T-helper 1 cell treated with Interleukin-12 subunit alpha and Interleukin-12 subunit beta and Interleukin-4 antibody, amounts not matched to agents 30 ng/mL and 1 ng/mL, for 36 hours (primary cell): ENCODE results near the gene CCDC33. TPM values are rescaled to one million over a fixed set of nuclear protein-coding genes. Genes with fewer than 3 reads are reported as not detected.

ENCODE experiments used
- intact Hi-C: fragments of 100-400 bp; cut with micrococcal nuclease; formaldehyde crosslinking; loops from one replicate; pipeline ENCODE4 v1.15.1; 2024
- total RNA-seq: library from RNA; stranded (reverse); gene quantifications from 2 replicates; pipeline ENCODE4 v1.2.3, GENCODE V29; 2022

The CCDC33 gene
- total RNA-seq, 1 donor from 2014 or later, result not detected

DNA sequence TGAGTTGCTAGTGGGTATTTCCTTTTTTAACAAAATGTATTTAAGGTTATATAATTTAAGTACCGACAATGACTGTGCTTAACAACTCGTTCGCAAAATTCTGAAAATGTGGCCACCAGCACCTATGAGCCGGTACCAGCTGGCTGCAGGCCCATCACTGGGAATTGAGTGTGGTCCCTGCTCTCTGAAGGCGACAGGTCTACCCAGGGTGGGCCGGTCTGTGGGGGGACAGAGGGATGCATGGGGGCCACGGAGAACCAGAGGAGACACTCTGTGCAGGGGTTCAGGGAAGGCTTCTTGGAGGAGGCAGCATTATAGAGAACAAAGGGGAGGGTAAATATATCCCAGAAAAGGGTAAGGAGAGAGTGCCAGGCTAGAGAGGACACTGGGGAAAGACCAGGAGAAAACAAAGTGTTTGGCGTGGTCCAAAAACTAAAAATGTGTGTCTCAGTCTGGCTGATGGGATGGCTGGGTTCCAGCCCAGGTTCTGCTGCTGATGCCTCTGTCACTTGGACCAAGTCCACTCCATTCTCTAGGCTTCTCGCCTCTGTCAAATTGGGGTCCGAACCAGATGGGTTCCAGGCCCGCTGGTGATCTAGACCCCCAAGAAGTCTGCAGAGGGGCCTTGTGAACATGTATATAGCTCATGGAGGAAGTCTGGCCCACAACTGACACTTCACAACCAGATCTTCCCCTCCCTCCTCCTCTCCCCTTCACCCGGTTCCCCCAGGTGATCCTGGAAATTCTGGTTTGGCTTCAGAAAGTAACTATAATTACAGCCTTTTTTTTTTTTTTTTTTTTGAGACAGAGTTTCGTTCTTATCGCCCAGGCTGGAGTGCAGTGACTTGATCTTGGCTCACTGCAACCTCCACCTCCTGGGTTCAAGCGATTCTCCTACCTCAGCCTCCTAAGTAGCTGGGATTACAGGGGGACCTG lies 142.0 kb downstream of the CCDC33 start:
- intact Hi-C loops, result no loop called here

DNA sequence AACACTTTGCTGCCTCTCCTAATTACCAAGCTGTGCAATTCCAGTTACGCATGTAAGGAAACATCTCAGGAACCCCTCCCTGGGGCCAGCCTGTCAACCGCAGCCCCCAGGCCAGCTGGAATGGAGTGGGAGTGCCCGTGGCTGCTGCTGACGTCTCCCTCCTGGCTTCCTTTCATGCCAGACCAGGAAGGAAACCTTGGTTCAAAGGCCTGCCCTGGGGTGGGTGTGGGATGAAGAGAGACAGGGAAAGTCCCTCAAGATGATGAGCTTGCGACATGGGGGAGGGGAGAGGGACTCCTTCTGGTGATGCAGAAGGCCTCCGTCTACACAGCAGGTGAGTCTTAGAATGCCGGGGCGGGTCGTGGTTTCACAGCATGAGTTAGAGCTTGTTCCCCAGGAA lies 142.7 kb downstream of the CCDC33 start:
- intact Hi-C loops, result no loop called here

DNA sequence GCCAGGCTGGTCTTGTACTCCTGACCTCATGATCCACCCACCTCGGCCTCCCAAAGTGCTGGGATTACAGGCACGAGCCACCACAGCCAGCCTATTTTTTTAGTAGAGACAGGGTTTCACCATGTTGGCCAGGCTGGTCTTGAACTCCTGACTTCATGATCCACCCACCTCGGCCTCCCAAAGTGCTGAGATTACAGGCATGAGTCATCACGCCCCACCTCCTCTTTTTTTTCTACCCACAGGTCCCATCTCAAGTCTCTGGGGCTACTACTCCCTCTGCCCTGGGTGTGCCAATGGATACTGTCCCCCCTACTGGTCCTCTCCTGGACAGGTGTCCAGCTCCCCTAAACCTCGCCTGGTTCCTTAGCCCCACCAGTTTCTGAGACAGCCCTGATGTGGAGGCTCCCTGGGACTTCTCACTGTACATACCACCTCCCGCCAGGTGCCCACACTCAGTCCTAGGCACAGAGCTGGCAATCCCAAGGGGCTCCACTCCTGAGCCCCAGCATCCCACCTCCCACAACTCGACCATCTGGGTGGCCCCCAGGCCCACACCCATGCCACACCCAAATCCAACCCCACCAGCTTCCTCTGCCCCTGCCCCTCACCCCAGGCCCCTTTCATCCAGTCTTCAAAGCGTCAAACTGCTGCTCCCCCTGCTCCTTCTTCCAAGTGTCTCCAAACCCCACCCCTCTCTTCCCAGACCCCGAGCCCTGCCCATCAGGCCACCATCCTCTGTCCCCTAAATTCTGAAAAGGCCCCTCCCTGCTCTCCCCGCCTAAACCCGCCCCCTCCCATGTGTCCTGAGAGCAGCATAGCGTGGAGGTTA lies 144.4 kb downstream of the CCDC33 start:
- intact Hi-C loops, result no loop called here

DNA sequence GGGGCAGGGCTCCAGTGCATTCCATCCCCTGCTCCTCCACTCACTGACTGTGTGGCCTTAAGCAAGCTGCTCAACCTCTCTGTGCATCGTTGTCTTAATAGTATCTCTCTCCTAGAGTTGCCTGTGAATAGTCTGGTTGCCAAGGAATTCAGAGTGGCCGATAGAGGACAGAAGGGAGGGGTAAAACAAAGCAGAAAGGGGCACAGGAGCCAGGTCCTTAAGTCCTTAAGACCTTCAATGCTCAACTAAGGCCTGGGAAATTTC lies 145.0 kb downstream of the CCDC33 start:
- intact Hi-C loops, result no loop called here

DNA sequence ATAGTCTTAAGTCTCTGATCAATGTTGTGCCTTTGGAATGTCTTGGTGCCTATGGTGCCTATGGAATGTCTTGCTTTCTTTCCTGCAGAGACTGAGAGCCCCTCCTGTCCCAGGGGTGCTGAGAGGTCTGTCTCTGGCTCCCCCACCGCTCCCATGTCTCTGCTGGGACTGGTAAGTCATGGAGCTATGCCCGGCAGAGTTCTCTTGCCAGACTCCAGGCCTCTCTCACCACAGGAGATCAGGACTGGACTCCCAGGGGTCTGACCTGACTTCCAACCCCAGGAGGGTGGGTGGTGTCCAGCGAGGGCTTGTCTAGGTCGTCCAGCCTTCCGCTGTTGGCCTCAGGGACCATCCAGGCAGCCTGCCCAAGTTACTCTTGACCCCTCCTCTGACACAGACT lies 145.4 kb downstream of the CCDC33 start:
- intact Hi-C loops, result no loop called here

DNA sequence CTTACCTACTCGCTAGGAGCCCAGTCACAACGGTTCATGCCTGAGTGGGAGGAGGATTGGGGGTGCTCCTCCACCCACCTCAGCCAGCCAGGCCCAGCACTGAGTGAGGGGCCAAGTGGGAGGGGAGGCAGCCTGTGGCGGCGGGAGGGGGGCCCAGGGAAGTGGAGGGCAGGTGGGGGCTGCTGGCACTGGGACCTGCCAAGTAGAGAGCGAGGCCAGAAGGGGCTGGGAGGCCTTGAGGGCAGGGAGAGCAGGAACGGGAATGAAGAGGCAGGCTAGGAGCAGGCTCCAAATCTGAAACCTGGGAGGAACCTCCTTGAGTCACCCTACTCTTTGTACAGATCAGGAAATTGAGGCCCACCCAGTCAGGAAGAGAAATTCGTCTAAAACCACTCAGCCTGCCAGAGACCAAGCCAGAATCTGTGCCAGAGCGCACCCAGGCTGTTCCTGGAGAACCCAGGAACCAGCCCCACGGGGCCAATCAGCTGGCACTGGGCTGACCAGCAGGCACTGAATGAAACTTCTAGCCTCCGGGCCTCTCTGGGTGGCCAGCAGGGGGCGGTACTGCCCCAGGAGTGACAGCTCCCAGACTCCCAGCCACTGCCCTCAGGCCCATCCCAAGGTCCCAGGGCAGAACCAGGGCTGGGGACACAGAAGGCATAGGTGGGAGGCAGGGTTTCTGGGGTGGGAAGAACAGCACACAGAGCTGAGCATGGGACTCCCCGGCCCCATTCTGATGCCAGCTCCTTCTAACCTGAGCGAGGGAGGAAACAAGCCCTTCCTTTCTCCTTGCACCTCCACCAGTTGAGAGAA lies 146.1 kb downstream of the CCDC33 start:
- intact Hi-C loops, result loop anchor here (1.0 to 2.0 kb wide), 3 partner anchors 56 to 107 kb away; partner anchors contain the start of gene UBL7

- intact Hi-C loops, result loop anchor here (1.0 to 2.0 kb wide), 3 partner anchors 8 to 106 kb away; partner anchors contain the start of gene UBL7
Observed at GRCh38 chr15:74383286-74383685, 147.2 kb downstream of the CCDC33 start.

GRCh38 chr15:74383695-74384565 lies 147.8 kb downstream of the CCDC33 start:
- intact Hi-C loops, result loop anchor here (1.0 to 2.0 kb wide), 3 partner anchors 9 to 105 kb away; partner anchors contain the start of gene UBL7

DNA sequence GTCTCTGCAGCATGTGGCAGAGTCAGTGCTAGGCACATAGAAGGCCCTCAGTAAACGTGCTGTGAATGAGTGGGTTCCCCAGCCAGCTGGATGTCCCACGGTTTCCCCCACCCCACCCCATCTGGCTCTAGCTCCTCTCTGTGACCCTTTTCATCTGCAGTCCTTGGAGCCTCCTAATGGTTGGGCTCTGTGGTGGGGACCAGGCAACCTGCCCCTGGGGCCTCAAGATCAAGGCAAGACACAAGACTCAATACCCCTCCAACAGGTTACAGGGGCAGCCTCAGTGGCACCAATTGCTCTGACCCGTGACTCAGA lies 148.4 kb downstream of the CCDC33 start:
- intact Hi-C loops, result no loop called here

- intact Hi-C loops, result loop anchor here (1.0 kb wide), 1 partner anchor 15 kb away; no protein-coding TSS in a partner anchor
Observed at GRCh38 chr15:74384881-74385643, 148.9 kb downstream of the CCDC33 start.

DNA sequence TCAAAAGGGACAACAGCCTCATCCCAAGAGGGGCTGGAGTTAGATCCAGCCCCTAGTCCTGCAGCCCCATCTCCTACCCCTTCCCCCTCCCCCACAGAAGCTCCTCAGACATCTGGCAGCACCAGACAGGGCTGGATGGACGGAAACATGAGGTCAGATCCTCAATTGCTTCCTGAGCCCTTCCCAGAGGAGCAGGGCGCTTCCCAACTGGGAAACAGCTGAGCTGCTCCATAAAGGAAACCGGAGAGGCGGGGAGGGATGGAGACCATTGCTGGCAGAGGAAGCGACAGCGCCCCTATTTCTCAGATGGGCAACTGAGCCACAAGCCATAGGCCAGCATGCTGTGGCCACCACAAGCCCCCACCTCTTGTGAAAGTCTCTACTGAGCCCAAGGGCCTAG lies 149.6 kb downstream of the CCDC33 start:
- intact Hi-C loops, result loop anchor here (1.0 kb wide), 1 partner anchor 15 kb away; no protein-coding TSS in a partner anchor

Other genes with a start within 250 kb of the CCDC33 start
- gene STOML1, start 244.0 kb upstream of the CCDC33 start, total RNA-seq, result 10.6 and 11.7 TPM in 2 replicates
- gene PML, start 241.6 kb upstream of the CCDC33 start, total RNA-seq, result 111 and 130 TPM in 2 replicates
- 0.17 TPM in 1 of 2 replicates, not detected in the other for gene GOLGA6A, start 153.8 kb upstream of the CCDC33 start, total RNA-seq
- not detected in 2 replicates for gene ISLR2, start 105.7 kb upstream of the CCDC33 start, total RNA-seq
- gene ISLR, start 62.6 kb upstream of the CCDC33 start, total RNA-seq, result not detected in 2 replicates
- 0.17 TPM in 1 of 2 replicates, not detected in the other for gene STRA6, start 33.5 kb upstream of the CCDC33 start, total RNA-seq
- gene CYP11A1, start 131.3 kb downstream of the CCDC33 start, total RNA-seq, result not detected in 2 replicates
- 27.7 and 30.5 TPM in 2 replicates for gene SEMA7A, start 197.6 kb downstream of the CCDC33 start, total RNA-seq
- 43.0 and 46.1 TPM in 2 replicates for gene UBL7, start 224.8 kb downstream of the CCDC33 start, total RNA-seq